SK-N-SH treated with all-trans-retinoic acid at 6 μM for 48 hours (cell line): ENCODE results near the gene UNC5C.

ENCODE experiments used
- ARNTL ChIP-seq: fragments of 450-650 bp; formaldehyde crosslinking; IDR thresholded peaks from 2 replicates; pipeline ENCODE4 v1.5.0; 2020; ENCODE audit warnings: low read depth, mild to moderate bottlenecking, moderate library complexity, borderline replicate concordance
- ESRRG ChIP-seq: fragments of 250-450 bp; sonication (Bioruptor Pico); IDR thresholded peaks from 2 replicates; pipeline ENCODE4 v1.6.1; 2021; ENCODE audit warnings: mild to moderate bottlenecking
- GLIS3 ChIP-seq: fragments of 250-450 bp; sonication (Bioruptor Pico); IDR thresholded peaks from 2 replicates; pipeline ENCODE4 v1.5.0; 2020; ENCODE audit warnings: mild to moderate bottlenecking, moderate library complexity
- ISL1 ChIP-seq: fragments of 250-450 bp; sonication (Bioruptor Pico); IDR thresholded peaks from 2 replicates; pipeline ENCODE4 v2.1.2; 2022; ENCODE audit warnings: mild to moderate bottlenecking, moderate library complexity
- SNAI2 ChIP-seq: fragments of 250-450 bp; sonication (Bioruptor Pico); IDR thresholded peaks from 2 replicates; pipeline ENCODE4 v1.5.0; 2020; ENCODE audit warnings: mild to moderate bottlenecking, moderate library complexity
- TCF4 ChIP-seq: fragments of 250-450 bp; sonication (Bioruptor Pico); IDR thresholded peaks from 2 replicates; pipeline ENCODE4 v1.8.0; 2021; ENCODE audit warnings: mild to moderate bottlenecking, moderate library complexity, borderline replicate concordance
- ZC3H10 ChIP-seq: fragments of 250-450 bp; sonication (Bioruptor Pico); IDR thresholded peaks from 2 replicates; pipeline ENCODE4 v1.5.1; 2021; ENCODE audit warnings: mild to moderate bottlenecking, moderate library complexity
- ZFP3 ChIP-seq: fragments of 250-450 bp; sonication (Bioruptor Pico); IDR thresholded peaks from 2 replicates; pipeline ENCODE4 v1.5.0; 2020; ENCODE audit warnings: mild to moderate bottlenecking, moderate library complexity
- ZNF8 ChIP-seq: fragments of 450-650 bp; formaldehyde crosslinking; IDR thresholded peaks from 2 replicates; pipeline ENCODE4 v1.5.0; 2020; ENCODE audit warnings: mild to moderate bottlenecking, moderate library complexity
- TF ChIP-seq, protein P1 (sequence below): fragments of 250-450 bp; sonication (Bioruptor Pico); IDR thresholded peaks from 2 replicates; pipeline ENCODE4 v1.8.0; 2020; ENCODE audit warnings: mild to moderate bottlenecking, moderate library complexity, borderline replicate concordance
- TF ChIP-seq, protein P2 (sequence below): fragments of 250-450 bp; sonication (Bioruptor Pico); IDR thresholded peaks from 2 replicates; pipeline ENCODE4 v1.5.1; 2020; ENCODE audit warnings: low read depth, mild to moderate bottlenecking, moderate library complexity

DNA sequence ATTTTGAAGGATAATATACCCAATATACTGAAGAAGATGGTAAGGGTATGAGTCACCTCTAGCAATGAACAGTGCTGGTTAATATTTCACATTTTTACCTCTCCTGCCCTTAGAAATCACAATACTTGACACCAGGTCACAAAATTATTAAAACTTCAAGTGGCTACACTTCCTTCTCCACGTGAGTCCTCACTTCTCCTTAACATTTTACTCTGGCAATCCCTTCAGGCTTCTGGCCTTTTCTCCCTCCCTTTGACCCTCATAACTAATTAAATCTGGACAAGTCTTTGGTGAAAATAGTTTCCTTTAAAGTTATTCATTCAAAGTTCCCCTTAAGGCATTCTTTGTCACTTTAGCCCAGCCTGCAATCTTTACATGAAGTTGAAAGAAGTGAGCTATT, 190.4 kb downstream of the UNC5C start:
- TF ChIP-seq ZFP3 (no peak), ISL1 (CRISPR knock-in tag) (no peak), GLIS3 (CRISPR knock-in tag) (no peak), TCF4 (CRISPR knock-in tag) (no peak), ESRRG (CRISPR knock-in tag) (no peak), SNAI2 (CRISPR knock-in tag) (no peak), ARNTL (CRISPR knock-in tag) (no peak), ZNF8 (CRISPR knock-in tag) (no peak), ZC3H10 (CRISPR knock-in tag) (no peak)
- TF ChIP-seq, protein P1, sequence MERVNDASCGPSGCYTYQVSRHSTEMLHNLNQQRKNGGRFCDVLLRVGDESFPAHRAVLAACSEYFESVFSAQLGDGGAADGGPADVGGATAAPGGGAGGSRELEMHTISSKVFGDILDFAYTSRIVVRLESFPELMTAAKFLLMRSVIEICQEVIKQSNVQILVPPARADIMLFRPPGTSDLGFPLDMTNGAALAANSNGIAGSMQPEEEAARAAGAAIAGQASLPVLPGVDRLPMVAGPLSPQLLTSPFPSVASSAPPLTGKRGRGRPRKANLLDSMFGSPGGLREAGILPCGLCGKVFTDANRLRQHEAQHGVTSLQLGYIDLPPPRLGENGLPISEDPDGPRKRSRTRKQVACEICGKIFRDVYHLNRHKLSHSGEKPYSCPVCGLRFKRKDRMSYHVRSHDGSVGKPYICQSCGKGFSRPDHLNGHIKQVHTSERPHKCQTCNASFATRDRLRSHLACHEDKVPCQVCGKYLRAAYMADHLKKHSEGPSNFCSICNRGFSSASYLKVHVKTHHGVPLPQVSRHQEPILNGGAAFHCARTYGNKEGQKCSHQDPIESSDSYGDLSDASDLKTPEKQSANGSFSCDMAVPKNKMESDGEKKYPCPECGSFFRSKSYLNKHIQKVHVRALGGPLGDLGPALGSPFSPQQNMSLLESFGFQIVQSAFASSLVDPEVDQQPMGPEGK (CRISPR knock-in tag), result no peak
- TF ChIP-seq, protein P2, sequence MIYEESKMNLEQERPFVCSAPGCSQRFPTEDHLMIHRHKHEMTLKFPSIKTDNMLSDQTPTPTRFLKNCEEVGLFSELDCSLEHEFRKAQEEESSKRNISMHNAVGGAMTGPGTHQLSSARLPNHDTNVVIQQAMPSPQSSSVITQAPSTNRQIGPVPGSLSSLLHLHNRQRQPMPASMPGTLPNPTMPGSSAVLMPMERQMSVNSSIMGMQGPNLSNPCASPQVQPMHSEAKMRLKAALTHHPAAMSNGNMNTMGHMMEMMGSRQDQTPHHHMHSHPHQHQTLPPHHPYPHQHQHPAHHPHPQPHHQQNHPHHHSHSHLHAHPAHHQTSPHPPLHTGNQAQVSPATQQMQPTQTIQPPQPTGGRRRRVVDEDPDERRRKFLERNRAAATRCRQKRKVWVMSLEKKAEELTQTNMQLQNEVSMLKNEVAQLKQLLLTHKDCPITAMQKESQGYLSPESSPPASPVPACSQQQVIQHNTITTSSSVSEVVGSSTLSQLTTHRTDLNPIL, result no peak
